ENCODE measurements around the gene COL23A1.
"Not testable (repeated sequence)": the region's sequence is repeated elsewhere in the genome, so short reads cannot be mapped to it uniquely, and the experiment has no call there.

COL23A1 gene

DNA sequence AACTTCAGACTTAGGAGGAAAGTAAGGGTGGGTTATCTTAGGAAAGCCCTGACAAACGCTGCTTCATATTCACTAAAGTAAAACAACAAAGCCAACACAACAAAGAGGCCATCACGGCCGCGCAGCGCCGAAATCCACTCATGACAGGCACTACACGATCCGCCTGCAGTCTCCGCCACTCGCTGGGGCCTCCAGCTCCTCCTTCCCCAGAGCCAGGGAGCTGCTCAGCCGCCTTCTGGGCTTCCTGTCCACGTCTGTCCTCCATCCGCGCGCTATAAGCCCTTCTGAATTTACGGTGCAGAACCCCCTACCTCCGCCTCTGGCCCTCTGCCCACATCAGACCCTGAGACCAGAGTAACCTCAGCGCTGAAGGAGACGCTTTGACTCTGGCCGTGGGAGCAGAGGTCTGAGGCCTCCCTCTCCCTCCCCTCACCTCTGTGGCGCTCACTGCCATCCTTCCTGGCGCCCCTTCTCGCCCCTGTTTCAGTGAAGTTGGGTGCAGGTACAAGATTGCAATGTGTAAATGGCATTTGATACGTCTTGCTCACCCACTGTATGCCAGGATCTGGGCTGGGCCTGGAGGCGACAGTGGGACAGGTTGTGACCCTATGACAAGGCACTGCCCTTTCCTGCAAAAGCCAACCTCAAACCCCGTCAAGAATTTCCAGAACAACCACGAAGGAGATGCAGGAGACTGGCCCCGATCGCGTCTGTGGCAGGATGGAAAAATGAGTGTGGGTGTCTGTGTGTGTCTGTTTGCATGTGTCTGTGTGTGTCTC, 282.7 kb downstream of the COL23A1 start:
- no peak for DNase-seq (ENCODE audit: low read depth, low spot score)

DNA sequence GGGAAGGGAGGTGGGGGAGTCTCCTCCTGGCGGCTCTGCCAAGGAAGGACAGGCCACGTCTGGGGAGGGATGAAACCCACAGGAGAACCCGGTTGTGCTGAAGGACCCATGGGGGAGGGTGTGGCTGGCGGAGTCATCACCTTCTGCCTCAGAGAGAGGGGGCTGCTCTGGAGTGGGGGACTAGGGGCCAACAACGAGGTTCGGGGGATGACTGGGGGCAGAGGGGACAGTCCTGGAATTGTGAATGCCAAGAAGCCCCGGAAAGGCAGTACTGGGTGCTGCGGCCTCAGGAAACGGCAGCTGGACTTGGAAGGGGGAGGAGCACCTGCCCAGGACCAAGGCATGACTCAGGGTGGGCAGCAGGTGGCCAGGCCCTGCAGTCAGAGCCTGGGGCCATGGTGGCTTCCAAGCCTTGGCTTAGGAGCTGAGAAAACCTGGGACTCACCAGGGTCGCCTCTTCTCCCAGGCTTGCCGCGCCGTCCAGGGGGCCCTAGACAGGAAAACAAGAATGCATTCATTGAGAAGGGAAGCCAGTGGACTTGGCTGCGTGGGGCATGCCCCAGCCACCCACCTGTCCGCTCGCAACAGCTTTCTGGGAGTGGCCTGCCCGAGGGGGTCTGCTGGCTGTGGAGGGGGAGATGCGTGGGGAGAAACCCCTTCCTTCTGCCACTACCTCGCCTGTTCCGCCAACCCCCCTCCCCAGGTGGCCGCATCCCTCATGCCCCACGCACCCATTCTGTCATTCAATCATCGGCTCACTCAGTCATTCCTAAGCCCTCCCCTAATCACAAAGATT, 283.6 kb downstream of the COL23A1 start:
- DNase-seq (ENCODE audit: low read depth, low spot score), result no peak

DNA sequence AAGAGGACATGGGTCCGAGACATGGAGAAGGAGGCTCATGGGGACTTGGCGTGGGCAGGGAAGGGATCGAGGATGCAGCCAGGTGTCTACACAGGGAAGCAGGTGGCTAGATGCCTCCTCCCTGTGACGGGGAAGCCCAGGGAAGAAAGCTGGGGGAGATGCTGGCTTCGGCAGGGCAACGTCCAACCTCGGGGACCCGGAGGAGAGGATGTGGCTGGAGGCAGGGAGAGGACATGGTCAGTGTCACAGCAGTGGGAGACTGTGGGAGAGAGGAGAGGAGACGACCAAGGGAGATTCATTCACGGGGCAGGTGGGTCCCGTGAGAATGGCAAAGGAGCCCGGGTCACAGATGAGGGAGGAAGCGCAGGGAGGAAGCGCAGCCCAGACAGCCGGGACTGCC, 284.4 kb downstream of the COL23A1 start:
- no peak for DNase-seq (ENCODE audit: low read depth, low spot score)

DNA sequence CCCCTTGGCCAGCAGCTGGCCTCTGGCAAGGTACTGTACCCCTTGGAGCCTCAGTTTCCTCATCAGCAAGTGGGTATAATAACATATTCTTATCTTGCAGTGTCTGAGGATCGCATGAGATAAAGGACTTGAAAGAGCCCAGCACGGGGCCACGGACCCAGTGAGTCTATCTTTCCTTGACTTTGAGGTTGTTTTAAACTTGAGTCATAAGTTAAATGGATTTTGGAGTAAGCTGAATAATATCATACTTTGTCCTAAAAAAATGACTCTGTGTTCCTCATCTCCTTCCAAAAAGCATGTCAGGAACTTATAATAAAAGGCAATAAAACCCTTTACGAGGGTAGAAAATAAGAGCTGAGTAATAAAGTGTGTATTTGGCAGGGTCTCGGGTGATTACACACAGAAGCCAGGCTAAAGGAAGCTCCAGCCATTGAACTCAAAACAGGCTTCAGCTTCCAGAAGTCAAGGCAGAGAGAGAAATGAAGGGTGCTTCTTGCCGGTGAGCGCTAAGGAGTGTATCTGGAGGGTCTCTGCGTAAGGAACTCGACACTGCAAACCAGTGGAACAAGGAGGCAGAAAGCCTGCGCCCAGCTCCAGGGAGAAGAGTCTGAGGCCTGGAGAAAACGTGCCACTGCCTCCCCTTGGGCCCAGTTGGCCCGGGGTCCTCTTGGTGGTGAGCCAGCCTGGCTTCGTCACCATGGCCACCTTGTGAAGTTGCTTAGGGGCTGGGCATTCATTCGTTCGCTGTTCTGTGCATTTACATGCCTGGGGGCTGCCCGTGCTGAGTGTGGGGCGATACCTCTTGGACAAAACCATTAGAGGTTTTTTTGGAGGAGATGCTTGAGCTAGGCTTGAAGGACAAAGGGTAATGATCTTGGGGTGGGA, 285.2 kb downstream of the COL23A1 start:
- no peak for DNase-seq (ENCODE audit: low read depth, low spot score)

DNA sequence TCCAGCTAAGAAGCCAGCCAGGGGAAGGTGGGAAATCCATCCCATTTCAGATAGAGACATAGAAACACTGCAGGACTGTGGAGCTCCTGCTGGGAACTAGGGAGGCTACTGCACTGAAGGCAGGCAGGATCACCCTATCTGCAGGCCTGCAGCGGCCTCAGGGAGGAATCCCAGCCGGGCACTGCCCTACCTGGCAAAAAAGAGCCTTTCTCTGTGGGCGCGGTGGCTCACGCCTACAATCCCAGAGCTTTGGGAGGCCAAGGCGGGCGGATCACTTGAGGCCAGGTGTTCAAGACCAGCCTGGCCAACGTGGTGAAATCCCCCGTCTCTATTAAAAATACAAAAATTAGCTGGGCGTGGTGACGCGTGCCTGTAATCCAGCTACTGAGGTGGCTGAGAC, 286.2 kb downstream of the COL23A1 start:
- DNase-seq (ENCODE audit: low read depth, low spot score), result no peak

DNA sequence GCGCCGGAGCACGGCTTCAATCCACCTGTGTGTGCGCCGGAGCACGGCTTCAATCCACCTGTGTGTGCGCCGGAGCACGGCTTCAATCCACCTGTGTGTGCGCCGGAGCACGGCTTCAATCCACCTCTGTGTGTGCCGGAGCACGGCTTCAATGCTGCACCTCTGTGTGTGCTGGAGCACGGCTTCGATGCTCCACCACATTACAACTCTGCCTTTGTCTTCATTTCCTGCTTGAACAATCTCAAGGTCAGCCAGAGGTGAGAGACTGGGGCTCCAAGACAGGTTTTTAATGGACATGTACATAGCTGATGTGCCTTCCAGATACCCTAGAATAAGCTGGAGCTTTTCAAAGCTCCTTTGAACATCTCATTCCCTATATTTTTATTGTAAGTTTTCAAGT, 287.9 kb downstream of the COL23A1 start:
- DNase-seq (ENCODE audit: low read depth, low spot score), result not testable (repeated sequence)

DNA sequence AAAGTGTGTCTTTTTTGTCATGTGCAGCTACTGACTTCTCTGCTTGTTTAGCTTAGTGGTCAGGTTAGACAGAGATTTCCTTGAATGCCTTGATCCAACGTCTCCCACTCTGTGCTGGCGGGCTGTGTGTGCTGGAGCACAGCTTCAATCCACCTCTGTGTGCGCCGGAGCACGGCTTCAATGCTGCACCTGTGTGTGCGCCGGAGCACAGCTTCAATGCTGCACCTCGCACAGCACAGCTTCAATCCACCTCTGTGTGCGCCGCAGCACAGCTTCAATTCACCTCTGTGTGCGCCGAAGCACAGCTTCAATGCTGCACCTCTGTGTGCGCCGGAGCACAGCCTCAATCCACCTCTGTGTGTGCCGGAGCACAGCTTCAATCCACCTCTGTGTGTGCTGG, 288.6 kb downstream of the COL23A1 start:
- DNase-seq (ENCODE audit: low read depth, low spot score), result no peak

DNA sequence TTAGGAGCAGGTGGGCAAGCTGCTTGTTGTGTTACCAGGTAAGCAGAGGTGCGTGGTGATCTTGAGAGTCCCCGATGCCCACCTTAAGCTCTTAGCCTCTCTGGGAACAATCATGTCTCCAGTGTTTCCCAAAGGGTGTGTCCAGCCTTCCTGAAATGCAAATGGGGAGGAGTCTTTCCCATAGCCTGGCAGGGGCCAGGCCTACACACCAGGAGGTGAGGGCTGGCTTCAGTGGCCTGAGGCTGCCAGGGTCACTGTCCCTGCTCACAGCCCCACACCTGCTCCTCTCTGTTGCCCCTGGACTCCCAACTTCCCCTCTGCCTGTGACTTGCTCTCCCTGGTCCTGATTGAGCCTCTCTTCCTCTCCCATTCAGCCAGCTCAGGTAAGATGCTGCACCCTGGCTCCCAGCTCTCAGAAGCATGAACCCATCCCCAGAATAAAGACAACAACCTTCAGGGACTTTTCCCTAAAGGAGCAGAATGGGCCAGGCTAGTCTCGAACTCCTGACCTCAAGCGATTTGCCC, 291.8 kb downstream of the COL23A1 start:
- no peak for DNase-seq (ENCODE audit: low read depth, low spot score)

DNA sequence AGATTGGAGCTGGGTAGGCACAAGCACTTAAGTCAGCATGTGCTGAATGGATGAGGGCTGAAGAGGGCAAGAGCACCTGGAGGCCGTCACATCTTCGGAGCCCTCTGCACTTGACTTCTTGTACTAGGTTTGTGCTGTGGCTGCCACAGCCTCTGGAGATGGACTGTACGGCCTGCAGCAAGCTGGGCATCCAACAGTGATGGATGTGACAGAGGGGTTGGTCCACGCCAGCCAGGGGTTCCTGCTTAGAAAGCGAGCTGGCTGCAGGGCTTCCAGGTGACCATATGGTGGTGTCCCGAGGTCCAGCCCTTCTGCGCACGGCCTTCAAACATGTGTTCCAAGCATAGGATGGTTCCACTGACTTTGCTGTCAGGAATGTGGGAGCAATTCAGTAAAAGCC, 292.4 kb downstream of the COL23A1 start:
- DNase-seq (ENCODE audit: low read depth, low spot score), result no peak

DNA sequence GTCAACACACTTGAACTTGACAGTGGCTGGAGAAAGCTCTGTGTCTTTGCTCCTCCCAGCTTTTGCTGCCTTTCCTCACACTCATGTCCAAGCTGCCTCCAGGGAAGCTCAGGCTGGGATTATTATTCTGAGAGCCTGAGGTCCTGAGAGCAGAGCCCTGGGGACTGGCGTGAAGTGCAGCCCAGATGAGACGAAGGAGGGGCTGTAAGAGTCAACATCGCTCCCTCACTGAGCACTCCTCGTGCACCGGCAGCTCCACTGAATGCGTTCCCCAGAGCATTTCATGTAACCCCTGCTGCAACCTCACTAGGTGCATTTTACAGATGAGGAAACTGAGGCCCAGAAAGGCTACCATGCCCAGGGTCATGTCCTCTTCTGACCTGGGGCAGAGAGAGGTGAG, 294.1 kb downstream of the COL23A1 start:
- no peak for DNase-seq (ENCODE audit: low read depth, low spot score)

DNA sequence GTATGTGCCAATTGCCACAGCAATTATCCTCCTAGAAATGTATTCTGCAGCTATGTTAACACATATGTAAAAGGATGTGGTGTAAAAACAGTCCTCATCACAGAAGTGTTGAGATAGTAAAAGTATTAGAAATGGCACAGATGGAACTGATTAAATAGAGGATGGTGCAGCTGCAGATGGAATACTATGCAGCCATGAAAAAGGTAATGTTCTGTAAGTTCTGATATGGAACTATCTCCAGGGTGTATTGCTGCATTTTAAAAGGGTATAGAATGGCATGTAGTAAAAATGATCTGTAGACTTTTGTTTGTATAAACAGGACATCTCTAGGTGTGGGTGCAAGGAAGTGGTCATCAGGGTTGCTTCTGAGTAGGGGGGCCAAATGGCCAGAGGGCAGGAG, 294.6 kb downstream of the COL23A1 start:
- DNase-seq (ENCODE audit: low read depth, low spot score), result no peak

DNA sequence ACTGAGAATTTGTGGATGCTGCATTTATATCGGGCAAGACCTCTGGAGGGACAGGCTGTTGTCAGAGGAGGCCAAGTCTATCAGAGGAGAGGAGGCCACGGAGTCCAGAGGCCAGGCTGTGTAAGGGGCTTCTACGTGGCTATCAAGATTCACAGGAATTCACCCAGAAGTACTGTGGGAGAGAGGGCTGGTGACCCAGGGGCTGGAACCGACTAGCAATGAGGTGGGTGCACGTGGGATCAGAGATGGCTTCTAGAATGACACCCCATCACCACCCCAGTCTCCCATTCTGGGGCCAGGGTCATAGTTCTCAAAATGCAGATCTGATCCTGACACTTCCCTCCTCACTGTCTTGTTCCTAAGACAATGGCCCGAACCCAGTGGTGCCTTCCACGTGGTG, 296.4 kb downstream of the COL23A1 start:
- DNase-seq (ENCODE audit: low read depth, low spot score), result no peak

DNA sequence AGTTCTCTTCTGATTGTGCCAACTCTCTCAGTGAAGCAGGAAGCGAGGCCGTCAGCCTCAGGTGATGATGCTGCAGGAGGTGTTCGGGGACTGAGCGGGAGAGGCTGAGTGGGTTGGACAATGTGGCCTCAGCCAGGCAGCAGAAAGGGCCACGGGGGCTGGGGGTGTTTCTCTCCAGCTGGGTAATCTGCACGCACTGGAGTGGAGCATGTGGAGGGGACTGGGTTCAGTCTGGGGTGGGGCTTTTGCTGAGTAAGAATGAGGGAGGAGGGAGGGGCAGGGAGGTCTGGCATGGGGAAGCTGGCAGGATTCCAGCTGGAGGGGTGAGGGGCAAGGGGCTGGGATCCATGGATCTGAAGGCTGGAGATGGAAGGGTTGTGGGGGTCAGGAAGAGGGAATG, 296.8 kb downstream of the COL23A1 start:
- no peak for DNase-seq (ENCODE audit: low read depth, low spot score)

DNA sequence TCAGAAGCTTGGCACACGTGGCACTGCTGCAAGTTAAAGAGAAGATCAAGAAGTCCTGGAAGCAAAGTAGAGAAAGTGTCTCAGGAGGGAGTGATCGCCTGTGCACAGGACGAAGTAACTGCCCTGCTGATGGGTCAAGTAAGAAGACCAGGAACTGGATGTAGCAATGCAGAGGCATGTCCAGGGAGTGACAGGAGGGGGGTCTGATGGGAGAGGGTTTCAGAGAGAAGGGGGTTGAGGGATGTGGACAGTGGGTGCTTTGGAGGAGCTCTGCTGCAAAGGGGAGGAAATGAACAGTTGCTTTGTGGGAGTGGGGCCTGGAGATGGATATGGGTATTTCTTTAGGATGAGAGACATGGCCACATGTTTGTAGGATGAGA, 297.4 kb downstream of the COL23A1 start:
- no peak for DNase-seq (ENCODE audit: low read depth, low spot score)

DNA sequence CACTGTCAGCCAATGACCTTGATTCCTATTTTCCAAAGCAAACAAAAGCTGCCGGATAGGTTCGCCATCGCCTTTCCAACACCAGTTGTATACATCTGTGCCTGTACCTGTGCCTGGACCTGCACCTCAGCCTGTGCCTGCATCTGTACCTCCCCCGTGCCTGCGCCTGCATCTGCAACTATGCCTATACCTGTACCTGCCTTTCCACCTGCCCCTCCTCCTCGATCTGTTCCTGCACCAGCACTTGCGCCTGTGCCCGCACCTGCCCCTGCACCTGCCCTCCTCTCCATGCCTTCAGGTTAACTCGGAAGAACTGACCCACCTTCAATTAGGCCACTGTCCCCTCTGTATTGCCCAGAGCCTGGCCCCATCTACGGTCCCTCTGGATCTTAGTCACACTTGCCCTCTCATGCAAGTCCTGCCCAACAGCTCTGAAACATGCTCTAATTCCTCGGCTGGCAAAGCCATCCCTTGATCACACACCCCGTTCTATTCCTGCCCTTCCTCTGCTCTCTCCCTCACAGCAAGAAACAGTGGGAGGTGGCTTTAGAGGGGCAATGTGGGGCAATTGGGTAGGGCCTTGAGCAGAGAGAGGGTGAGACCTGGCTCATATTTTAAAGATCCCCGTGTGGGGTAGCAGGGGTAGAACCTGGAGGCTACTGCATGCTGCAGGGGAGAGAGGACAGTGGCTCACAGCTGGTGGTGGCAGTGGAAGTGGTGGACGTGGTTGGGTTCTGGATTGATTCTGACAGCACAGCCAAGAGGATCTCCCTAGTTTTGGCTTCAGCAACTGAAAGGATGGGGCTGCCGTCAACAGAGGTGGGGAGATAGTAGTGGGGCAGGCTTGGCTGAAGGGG, 298.0 kb downstream of the COL23A1 start:
- DNase-seq (ENCODE audit: low read depth, low spot score), result no peak

DNA sequence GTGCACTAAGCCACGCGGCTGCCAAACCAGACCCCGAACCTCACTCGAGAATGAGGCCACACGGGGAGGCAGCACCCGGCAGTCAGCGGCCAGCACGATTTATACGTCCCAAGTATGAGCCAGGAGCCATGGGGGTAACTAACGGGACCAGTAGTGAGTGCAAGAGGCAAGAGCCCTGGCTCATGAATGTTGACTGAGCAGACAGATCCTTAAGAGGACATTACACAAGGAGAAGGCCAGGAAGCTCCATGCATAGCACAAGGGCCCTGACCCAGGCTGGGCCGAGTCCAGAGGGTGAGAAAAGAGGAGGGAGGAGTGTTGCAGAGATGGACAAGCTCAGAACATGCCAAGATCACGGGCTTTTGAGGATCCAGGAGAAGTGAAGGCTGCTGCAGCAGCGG, 299.0 kb downstream of the COL23A1 start:
- no peak for DNase-seq (ENCODE audit: low read depth, low spot score)

DNA sequence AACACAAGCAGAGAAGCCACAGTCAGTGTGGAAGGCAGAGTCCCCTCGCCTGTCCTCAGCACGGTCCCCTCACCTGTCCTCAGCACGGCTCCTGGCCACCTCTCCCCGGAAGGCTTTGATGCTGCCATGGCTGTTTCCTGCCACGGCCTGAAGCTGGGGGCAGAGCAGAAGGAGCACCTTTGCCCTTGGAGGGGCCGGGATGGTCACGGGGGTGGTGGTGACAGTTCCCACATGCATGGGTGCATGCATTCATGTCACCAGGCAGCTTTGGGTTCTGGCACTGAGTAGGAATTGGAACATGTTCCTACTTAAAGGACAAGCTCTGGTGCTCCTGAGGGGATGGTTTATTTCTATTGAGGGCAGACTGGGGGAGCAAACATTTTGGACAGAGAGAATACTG, 299.8 kb downstream of the COL23A1 start:
- DNase-seq (ENCODE audit: low read depth, low spot score), result no peak

DNA sequence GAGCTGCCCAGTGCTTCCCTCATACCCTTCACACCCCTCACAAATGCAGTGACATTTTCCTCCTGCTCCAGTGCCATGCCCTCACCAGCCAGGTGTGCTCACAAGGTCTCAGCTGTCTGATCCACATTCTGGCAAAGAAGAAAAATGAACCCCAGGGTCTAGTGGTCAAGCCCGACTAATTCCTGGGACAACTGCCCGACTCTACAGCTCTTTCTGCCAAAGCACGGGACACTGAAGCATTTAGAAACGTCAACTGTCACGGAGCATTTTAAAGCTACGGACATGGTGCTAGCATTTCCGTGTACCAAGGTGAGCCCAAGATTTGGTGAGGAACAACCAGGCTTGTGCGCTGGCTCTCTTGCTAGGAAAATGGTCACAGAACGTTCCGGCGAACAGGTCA, 300.8 kb downstream of the COL23A1 start:
- DNase-seq (ENCODE audit: low read depth, low spot score), result no peak

DNA sequence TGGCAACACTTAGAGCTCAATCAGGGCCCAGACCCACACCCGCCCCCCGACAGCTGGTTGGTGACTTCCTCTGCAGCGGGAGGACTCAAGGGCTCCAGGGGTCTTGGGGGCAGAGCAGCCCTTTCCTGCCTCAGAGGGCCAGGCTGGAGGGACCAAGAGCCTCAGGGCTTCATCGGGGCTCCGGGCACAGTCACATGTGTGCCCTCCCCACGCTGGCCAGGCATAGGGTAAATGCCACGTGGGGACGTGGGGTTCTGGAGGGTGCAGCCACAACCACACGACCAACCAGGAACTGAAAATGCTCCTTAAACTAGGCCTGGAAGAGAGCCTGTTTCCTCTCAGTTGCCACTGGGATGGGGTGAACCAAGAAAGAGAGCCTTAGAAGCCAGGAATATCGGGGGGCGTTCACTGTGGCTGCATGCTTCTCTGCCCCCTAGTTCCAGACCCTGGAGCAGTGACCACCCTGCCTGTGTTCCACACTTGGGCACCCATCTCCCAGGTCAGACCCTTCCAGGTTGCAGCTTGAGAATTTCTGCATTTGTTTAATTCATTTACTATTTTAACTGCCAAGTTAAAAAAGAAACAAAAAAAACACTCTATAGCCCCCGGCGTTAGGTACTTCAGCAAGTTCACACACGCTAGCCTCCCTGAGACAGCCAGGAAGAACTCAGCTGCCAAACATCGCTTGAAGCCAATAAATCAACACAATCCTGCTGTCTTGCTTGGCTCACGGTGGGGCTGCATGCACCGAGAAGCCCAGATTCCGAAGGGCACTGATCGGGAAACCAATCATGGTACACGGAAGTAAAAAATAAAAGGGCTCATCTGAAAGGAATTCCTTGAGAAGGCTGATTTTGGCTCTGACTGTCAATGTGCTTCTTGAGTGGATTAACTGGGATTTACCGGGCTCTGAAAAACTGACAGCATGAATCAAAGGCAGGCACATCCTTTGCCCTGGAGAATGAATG, 301.5 kb downstream of the COL23A1 start:
- DNase-seq (ENCODE audit: low read depth, low spot score), result no peak

DNA sequence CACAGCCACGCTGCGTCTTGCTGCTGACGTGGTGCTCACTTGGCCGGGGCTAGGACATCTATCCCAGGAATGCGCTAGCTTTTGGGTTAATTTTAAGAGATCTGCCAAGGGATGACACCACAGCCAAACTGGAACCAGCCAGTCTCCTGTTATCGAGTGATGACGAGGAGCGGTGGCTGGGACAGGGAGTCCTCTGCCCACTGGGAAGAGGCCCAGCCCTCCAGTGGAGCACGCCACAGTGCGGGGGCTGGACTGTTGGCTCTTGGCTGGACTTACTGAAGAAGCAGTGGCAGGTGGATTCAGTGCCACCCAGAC, 302.4 kb downstream of the COL23A1 start:
- DNase-seq (ENCODE audit: low read depth, low spot score), result no peak

Measured in smooth muscle cell of the brain vasculature (primary cell).